ENCODE data around the gene AUTS2. TPM values are rescaled to one million over a fixed set of nuclear protein-coding genes. Genes with fewer than 3 reads are reported as not detected.

Gene AUTS2
- total and polyA plus RNA-seq, 10 of the 15 experiments (the other 5 are each of a cell fraction or from before 2014, with no cell fraction given), result 6.4 to 55.6 (median 21.6) TPM

- no peak overlapping the region for H3K4me3 ChIP-seq
- CTCF ChIA-PET, result interaction anchor here (1.5 kb wide), 1 partner anchor 154 kb away, joined by 4 read pairs; no protein-coding TSS in a partner anchor
- WGBS (ENCODE audit: insufficient coverage, insufficient replicate concordance, low lambda C conversion rate, missing lambda C conversion rate), result 12% methylated on average over 6 of the region's 6 CpGs
- H3K27me3 ChIP-seq (replicated peaks in 1 of 2; ENCODE audit: control insufficient read depth in 2 of 2, insufficient read depth in 2 of 2, low read length in 1 of 2), result no peaks in the 10 kb centered on the region
- H3K9me3 ChIP-seq (replicated peaks; ENCODE audit: control insufficient read depth, insufficient read depth, low read length), result no peaks in the 10 kb centered on the region
- no peaks in the 10 kb centered on the region for H3K36me3 ChIP-seq (ENCODE audit: control insufficient read depth in 2 of 2, insufficient read depth in 2 of 2, low read length in 1 of 2)
- H3K79me2 ChIP-seq (ENCODE audit: control insufficient read depth, insufficient read depth, low read length), result no peaks in the 10 kb centered on the region
- no peak for DNase-seq (ENCODE audit: low read depth, low spot score)
- no peak overlapping the region for H2AFZ ChIP-seq (ENCODE audit: control insufficient read depth, low read depth, low read length)
- H3K4me1 ChIP-seq (ENCODE audit: control insufficient read depth, insufficient read depth, low read length), result no peaks in the 10 kb centered on the region
- peak; percentile 80 for ATAC-seq
- TF ChIP-seq SMAD1 (IDR thresholded peaks at IDR 0.05; ENCODE audit: low read depth, partially characterized antibody) (no peak), SMAD5 (IDR thresholded peaks at IDR 0.05; ENCODE audit: low read depth) (no peak), MEF2B (IDR thresholded peaks at IDR 0.05; ENCODE audit: partially characterized antibody, poor library complexity, severe bottlenecking) (no peak), NRF1 (conservative IDR thresholded peaks at IDR 0.05; ENCODE audit: low read depth, low read length) (no peak), LARP7 (IDR thresholded peaks at IDR 0.05) (no peak), RCOR1 (conservative IDR thresholded peaks at IDR 0.05; ENCODE audit: low read depth, low read length) (no peak), ZNF622 (IDR thresholded peaks at IDR 0.05) (no peak)
- RAD21 ChIA-PET (ENCODE audit: unreplicated experiment), result no interaction called here
- intact Hi-C loops (cut with micrococcal nuclease; ENCODE audit: unreplicated experiment), result no loop called here
- H3K4me2 ChIP-seq (ENCODE audit: control insufficient read depth, insufficient read depth), result no peak overlapping the region
- no peak overlapping the region for H3K27ac ChIP-seq (ENCODE audit: control insufficient read depth, insufficient read depth)
- no peak for FAIRE-seq
- BruUV-seq (replicated peaks), result no TSS peak
- POLR2A ChIA-PET, result no interaction called here
- in situ Hi-C loops (cut with MboI), result no loop called here
- SMC1A ChIA-PET (ENCODE audit: uncharacterized antibody, unreplicated experiment), result interaction anchor here (1.0 kb wide), 1 partner anchor 45 kb away, joined by 3 read pairs; no protein-coding TSS in a partner anchor
- no peaks in the 10 kb centered on the region for H4K20me1 ChIP-seq (ENCODE audit: control insufficient read depth, insufficient read depth)
- H3K9ac ChIP-seq (ENCODE audit: control insufficient read depth, insufficient read depth, low read length), result no peak overlapping the region
Observed at GRCh38 chr7:70545214-70545613, 946.9 kb downstream of the AUTS2 start.

GRCh38 chr7:70552141-70552540 is 953.9 kb downstream of the AUTS2 start:
- no peak overlapping the region for H3K4me2 ChIP-seq (ENCODE audit: control insufficient read depth, insufficient read depth)
- ChIA-PET SMC1A (ENCODE audit: uncharacterized antibody, unreplicated experiment) (no interaction called here), RAD21 (ENCODE audit: unreplicated experiment) (no interaction called here), POLR2A (no interaction called here), CTCF (no interaction called here)
- no peak overlapping the region for H3K4me3 ChIP-seq
- no peaks in the 10 kb centered on the region for H3K79me2 ChIP-seq (ENCODE audit: control insufficient read depth, insufficient read depth, low read length)
- no peaks in the 10 kb centered on the region for H3K9me3 ChIP-seq (replicated peaks; ENCODE audit: control insufficient read depth, insufficient read depth, low read length)
- intact Hi-C loops (cut with micrococcal nuclease; ENCODE audit: unreplicated experiment), result no loop called here
- no peaks in the 10 kb centered on the region for H3K36me3 ChIP-seq (ENCODE audit: control insufficient read depth in 2 of 2, insufficient read depth in 2 of 2, low read length in 1 of 2)
- H3K27ac ChIP-seq (ENCODE audit: control insufficient read depth, insufficient read depth), result no peak overlapping the region
- no peak overlapping the region for H3K9ac ChIP-seq (ENCODE audit: control insufficient read depth, insufficient read depth, low read length)
- ATAC-seq (no peak), DNase-seq (ENCODE audit: low read depth, low spot score) (no peak), FAIRE-seq (no peak)
- in situ Hi-C loops (cut with MboI), result no loop called here
- no peaks in the 10 kb centered on the region for H3K27me3 ChIP-seq (replicated peaks in 1 of 2; ENCODE audit: control insufficient read depth in 2 of 2, insufficient read depth in 2 of 2, low read length in 1 of 2)
- H3K4me1 ChIP-seq (ENCODE audit: control insufficient read depth, insufficient read depth, low read length), result no peaks in the 10 kb centered on the region
- H4K20me1 ChIP-seq (ENCODE audit: control insufficient read depth, insufficient read depth), result no peaks in the 10 kb centered on the region
- BruUV-seq (replicated peaks), result TSS peak; percentile 4
- no peak overlapping the region for H2AFZ ChIP-seq (ENCODE audit: control insufficient read depth, low read depth, low read length)
- WGBS (ENCODE audit: insufficient coverage, insufficient replicate concordance, low lambda C conversion rate, missing lambda C conversion rate), result 4% methylated on average over 3 of the region's 3 CpGs
- TF ChIP-seq ZNF687 (IDR thresholded peaks at IDR 0.05) (no peak), YY1 (IDR thresholded peaks at IDR 0.05; ENCODE audit: low read depth, low read length) (no peak), STAT1 (conservative IDR thresholded peaks at IDR 0.05) (no peak), SIN3A (IDR thresholded peaks at IDR 0.05; ENCODE audit: low read depth, low read length) (no peak), POLR2A (IDR thresholded peaks at IDR 0.05; ENCODE audit: low read depth, low read length) (no peak), LARP7 (IDR thresholded peaks at IDR 0.05) (no peak), FOXM1 (IDR thresholded peaks at IDR 0.05; ENCODE audit: low read depth, low read length) (no peak), BCLAF1 (IDR thresholded peaks at IDR 0.05) (no peak)

Data from GM12878 (cell line).